PC-9 (cell line): ENCODE data around the gene STN1. TPM values are rescaled to one million over a fixed set of nuclear protein-coding genes. Genes with fewer than 3 reads are reported as not detected.

ENCODE experiments used
- BruUV-seq: library from RNA; stranded (reverse); fragments of 400-500 nt; replicated peaks from 2 replicates; lab custom pipeline; 2021; lab: Mats Ljungman, UMichigan
- CTCF ChIA-PET: fragments of 300-600 bp; sonication (Branson Sonifier 250); formaldehyde crosslinking; loops from one replicate; lab custom pipeline; 2022; ENCODE audit warnings: antibody characterized with exemption; lab: Charles Lee
- POLR2A ChIA-PET: fragments of 300-600 bp; sonication (Branson Sonifier 250); formaldehyde crosslinking; loops from one replicate; lab custom pipeline; 2022; ENCODE audit warnings: antibody characterized with exemption; ENCODE audit not compliant: unreplicated experiment; lab: Charles Lee
- DNase-seq, 2 experiments: peaks; one replicate each; pipeline versions ENCODE4 v3.0.0 to v3.0.0-alpha.2; 2015 to 2022; ENCODE audit warnings: mixed read lengths in 1 of 2
- H2AFZ ChIP-seq: fragments of 200-600 bp; sonication (generic); 2 replicates; pipeline ENCODE4 v1.8.1; 2017; ENCODE audit warnings: antibody characterized with exemption
- H3F3A ChIP-seq: fragments of 200-600 bp; sonication (generic); 2 replicates; pipeline ENCODE4 v1.8.1; 2017; ENCODE audit warnings: antibody characterized with exemption, mild to moderate bottlenecking, low read depth; ENCODE audit not compliant: insufficient read depth
- H3K27ac ChIP-seq: fragments of 200-600 bp; sonication (generic); 2 replicates; pipeline ENCODE4 v1.6.1; 2016; ENCODE audit warnings: mixed run types
- H3K27me3 ChIP-seq: fragments of 200-600 bp; sonication (generic); 2 replicates; pipeline ENCODE4 v1.6.1; 2016; ENCODE audit warnings: low read depth, mixed run types; ENCODE audit not compliant: insufficient read depth
- H3K36me3 ChIP-seq: fragments of 200-600 bp; sonication (generic); 2 replicates; pipeline ENCODE4 v1.6.1; 2016; ENCODE audit warnings: low read depth, mixed run types
- H3K4me1 ChIP-seq: fragments of 200-600 bp; sonication (generic); replicated peaks from 2 replicates; pipeline ENCODE4 v1.6.1; 2016; ENCODE audit warnings: mixed run types; ENCODE audit not compliant: insufficient read depth
- H3K4me2 ChIP-seq: fragments of 200-600 bp; sonication (generic); 2 replicates; pipeline ENCODE4 v1.6.1; 2017; ENCODE audit warnings: mixed run types
- H3K4me3 ChIP-seq: fragments of 200-600 bp; sonication (generic); 2 replicates; pipeline ENCODE4 v1.6.1; 2016; ENCODE audit warnings: mixed run types
- H3K79me2 ChIP-seq: fragments of 200-600 bp; sonication (generic); 2 replicates; pipeline ENCODE4 v1.6.1; 2017; ENCODE audit warnings: low read depth, mixed run types
- H3K9me2 ChIP-seq: fragments of 200-600 bp; sonication (generic); 2 replicates; pipeline ENCODE4 v1.8.1; 2017; ENCODE audit warnings: mild to moderate bottlenecking; ENCODE audit not compliant: insufficient read depth
- H3K9me3 ChIP-seq: fragments of 200-600 bp; sonication (generic); 2 replicates; pipeline ENCODE4 v1.8.1; 2016; ENCODE audit warnings: low read depth; ENCODE audit not compliant: insufficient read depth
- H4K20me1 ChIP-seq: fragments of 200-600 bp; sonication (generic); 2 replicates; pipeline ENCODE4 v1.8.1; 2017; ENCODE audit not compliant: insufficient read depth
- CTCF ChIP-seq: fragments of 200-600 bp; sonication (generic); conservative IDR thresholded peaks from 2 replicates; pipeline ENCODE4 v1.6.1; 2017; ENCODE audit warnings: mixed run types, antibody characterized with exemption, mild to moderate bottlenecking, moderate library complexity
- EZH2 ChIP-seq: fragments of 200-600 bp; sonication (generic); IDR thresholded peaks from 2 replicates; pipeline ENCODE4 v1.8.0; 2017; ENCODE audit warnings: antibody characterized with exemption, low read depth
- intact Hi-C: fragments of 100-400 bp; cut with micrococcal nuclease; formaldehyde crosslinking; loops from one replicate; pipeline ENCODE4 v1.10.0; 2022; ENCODE audit not compliant: unreplicated experiment
- total RNA-seq: library from RNA; stranded (reverse); gene quantifications from 2 replicates; pipeline ENCODE4 v1.2.3, GENCODE V29; 2021

The STN1 gene
- total RNA-seq, 1 experiment from 2014 or later, result 20.5 TPM

- ChIA-PET CTCF (no interaction called here), POLR2A (no interaction called here)
- no peaks in the 10 kb centered on the region; the same call in 1 of the 2 replicates for H3K4me1 ChIP-seq
- BruUV-seq, result no TSS peak
- no peaks in the 10 kb centered on the region for H3F3A ChIP-seq
- H2AFZ ChIP-seq, result no peak overlapping the region
- H3K4me2 ChIP-seq, result no peak overlapping the region
- no peak for DNase-seq
- TF ChIP-seq EZH2 (no peak), CTCF (no peak)
- no peaks in the 10 kb centered on the region for H3K79me2 ChIP-seq
- H3K4me3 ChIP-seq, result no peak overlapping the region
- H4K20me1 ChIP-seq, result no peaks in the 10 kb centered on the region
- no peaks in the 10 kb centered on the region for H3K9me3 ChIP-seq
- H3K9me2 ChIP-seq, result no peaks in the 10 kb centered on the region
- intact Hi-C loops, result no loop called here
- H3K36me3 ChIP-seq, result no peaks in the 10 kb centered on the region
- no peak overlapping the region for H3K27ac ChIP-seq
- no peaks in the 10 kb centered on the region for H3K27me3 ChIP-seq
Measured at GRCh38 chr10:103933557-103934121, 15.7 kb upstream of the STN1 start.

GRCh38 chr10:103932971-103933370 lies 15.0 kb upstream of the STN1 start:
- BruUV-seq, result no TSS peak
- ChIA-PET POLR2A (interaction anchor here (0.6 kb wide), 1 partner anchor 42 kb away, joined by 5 read pairs; no protein-coding TSS in a partner anchor), CTCF (no interaction called here)
- Histone ChIP-seq H3K9me2 (no peaks in the 10 kb centered on the region), H3K27me3 (no peaks in the 10 kb centered on the region), H4K20me1 (no peaks in the 10 kb centered on the region), H3K4me3 (no peak overlapping the region), H3K4me2 (no peak overlapping the region), H3K27ac (no peak overlapping the region), H3K36me3 (no peaks in the 10 kb centered on the region), H3K9me3 (no peaks in the 10 kb centered on the region), H2AFZ (no peak overlapping the region), H3F3A (no peaks in the 10 kb centered on the region), H3K4me1 (no peaks in the 10 kb centered on the region; the same call in 1 of the 2 replicates), H3K79me2 (no peaks in the 10 kb centered on the region)
- DNase-seq, result no peak
- intact Hi-C loops, result no loop called here
- TF ChIP-seq CTCF (no peak), EZH2 (no peak)

GRCh38 chr10:103932271-103932670 lies 14.3 kb upstream of the STN1 start:
- TF ChIP-seq CTCF, result no peak
- TF ChIP-seq EZH2, result no peak
- no peaks in the 10 kb centered on the region for H3K9me2 ChIP-seq
- BruUV-seq, result no TSS peak
- H3K9me3 ChIP-seq, result no peaks in the 10 kb centered on the region
- no peak overlapping the region for H3K4me2 ChIP-seq
- H3K79me2 ChIP-seq, result no peaks in the 10 kb centered on the region
- no peak overlapping the region for H3K4me3 ChIP-seq
- no peaks in the 10 kb centered on the region for H3K36me3 ChIP-seq
- H3K27ac ChIP-seq, result no peak overlapping the region
- DNase-seq, result no peak
- no peak overlapping the region for H2AFZ ChIP-seq
- H4K20me1 ChIP-seq, result no peaks in the 10 kb centered on the region
- ChIA-PET POLR2A (no interaction called here), CTCF (no interaction called here)
- no peaks in the 10 kb centered on the region for H3F3A ChIP-seq
- intact Hi-C loops, result no loop called here
- no peaks in the 10 kb centered on the region for H3K27me3 ChIP-seq
- H3K4me1 ChIP-seq, result no peaks in the 10 kb centered on the region; the same call in 1 of the 2 replicates
